ENCODE measurements around the gene TMPRSS9.
"Not testable (repeated sequence)": the region's sequence is repeated elsewhere in the genome, so short reads cannot be mapped to it uniquely, and the experiment has no call there.

TMPRSS9 gene

GRCh38 chr19:2343289-2343982, 16.6 kb upstream of the TMPRSS9 start:
- DNase-seq: no peak

- no peak for DNase-seq
Measured at GRCh38 chr19:2344381-2344870, 15.6 kb upstream of the TMPRSS9 start.

- no peak for DNase-seq
Measured at GRCh38 chr19:2345076-2345475, 15.0 kb upstream of the TMPRSS9 start.

- no peak for DNase-seq
Measured at GRCh38 chr19:2345794-2346663, 14.0 kb upstream of the TMPRSS9 start.

- not testable (repeated sequence) for DNase-seq
Measured at GRCh38 chr19:2349818-2350217, 10.2 kb upstream of the TMPRSS9 start.

- DNase-seq: no peak
Measured at GRCh38 chr19:2350656-2351055, 9.4 kb upstream of the TMPRSS9 start.

- DNase-seq: no peak
Measured at GRCh38 chr19:2351591-2351990, 8.5 kb upstream of the TMPRSS9 start.

- DNase-seq: no peak
Measured at GRCh38 chr19:2352121-2352520, 7.9 kb upstream of the TMPRSS9 start.

GRCh38 chr19:2353159-2353886, 6.7 kb upstream of the TMPRSS9 start:
- no peak for DNase-seq

- DNase-seq: no peak
Measured at GRCh38 chr19:2353887-2354592, 6.0 kb upstream of the TMPRSS9 start.

- no peak for DNase-seq
Measured at GRCh38 chr19:2354670-2355069, 5.4 kb upstream of the TMPRSS9 start.

- no peak for DNase-seq
Measured at GRCh38 chr19:2355168-2356035, 4.7 kb upstream of the TMPRSS9 start.

- no peak for DNase-seq
Measured at GRCh38 chr19:2356036-2356646, 3.9 kb upstream of the TMPRSS9 start.

- no peak for DNase-seq
Measured at GRCh38 chr19:2357279-2358206, 2.5 kb upstream of the TMPRSS9 start.

GRCh38 chr19:2358548-2359173, 1.4 kb upstream of the TMPRSS9 start:
- DNase-seq: no peak

GRCh38 chr19:2360833-2361232, 768 bp downstream of the TMPRSS9 start:
- DNase-seq: no peak

- no peak for DNase-seq
Measured at GRCh38 chr19:2361246-2362045, 1.4 kb downstream of the TMPRSS9 start.

Measured in activated naive CD4-positive, alpha-beta T cell (primary cell).